WTC11 (cell line): Measurements from ENCODE around the gene NDC1.

Experiments used
- AR ChIP-seq: fragments of 250-450 bp; sonication (Bioruptor Pico); IDR thresholded peaks from 2 replicates; pipeline ENCODE4 v1.9.0; 2021; ENCODE audit warnings: mild to moderate bottlenecking
- ARID4B ChIP-seq: sonication (generic); formaldehyde crosslinking; IDR thresholded peaks from 2 replicates; pipeline ENCODE4 v1.8.0; 2023; ENCODE audit warnings: missing genetic modification reagents, mild to moderate bottlenecking, borderline replicate concordance
- E2F1 ChIP-seq: sonication (generic); formaldehyde crosslinking; IDR thresholded peaks from 2 replicates; pipeline ENCODE4 v1.8.0; 2022; ENCODE audit warnings: mild to moderate bottlenecking, missing genetic modification reagents
- ELF4 ChIP-seq: sonication (generic); formaldehyde crosslinking; IDR thresholded peaks from 2 replicates; pipeline ENCODE4 v1.8.1; 2022; ENCODE audit warnings: low read depth, mild to moderate bottlenecking, moderate library complexity, missing genetic modification reagents
- FOXP1 ChIP-seq: sonication (generic); formaldehyde crosslinking; IDR thresholded peaks from 2 replicates; pipeline ENCODE4 v1.8.0; 2022; ENCODE audit warnings: missing genetic modification reagents, mild to moderate bottlenecking, moderate library complexity, borderline replicate concordance
- HMGA2 ChIP-seq: fragments of 250-450 bp; sonication (Bioruptor Pico); IDR thresholded peaks from 2 replicates; pipeline ENCODE4 v1.4.0; 2021; ENCODE audit warnings: mild to moderate bottlenecking, moderate library complexity
- MXD4 ChIP-seq: fragments of 250-450 bp; sonication (Bioruptor Pico); IDR thresholded peaks from 2 replicates; pipeline ENCODE4 v1.8.0; 2021; ENCODE audit warnings: mild to moderate bottlenecking, moderate library complexity, borderline replicate concordance
- PREB ChIP-seq: sonication (generic); formaldehyde crosslinking; IDR thresholded peaks from 2 replicates; pipeline ENCODE4 v1.8.1; 2022; ENCODE audit warnings: mild to moderate bottlenecking, missing genetic modification reagents, moderate library complexity, borderline replicate concordance
- SP1 ChIP-seq: sonication (generic); formaldehyde crosslinking; conservative IDR thresholded peaks from 2 replicates; pipeline ENCODE4 v1.8.1; 2022; ENCODE audit warnings: missing genetic modification reagents
- TEAD4 ChIP-seq: sonication (generic); formaldehyde crosslinking; IDR thresholded peaks from 2 replicates; pipeline ENCODE4 v1.8.0; 2022; ENCODE audit warnings: mild to moderate bottlenecking, missing genetic modification reagents
- ZNF121 ChIP-seq: sonication (generic); formaldehyde crosslinking; IDR thresholded peaks from 2 replicates; pipeline ENCODE4 v1.8.0; 2023; ENCODE audit warnings: missing genetic modification reagents
- TF ChIP-seq, protein P1 (sequence below): fragments of 200-600 bp; IDR thresholded peaks from 2 replicates; pipeline ENCODE4 v1.8.0; 2022; ENCODE audit warnings: antibody characterized with exemption

DNA sequence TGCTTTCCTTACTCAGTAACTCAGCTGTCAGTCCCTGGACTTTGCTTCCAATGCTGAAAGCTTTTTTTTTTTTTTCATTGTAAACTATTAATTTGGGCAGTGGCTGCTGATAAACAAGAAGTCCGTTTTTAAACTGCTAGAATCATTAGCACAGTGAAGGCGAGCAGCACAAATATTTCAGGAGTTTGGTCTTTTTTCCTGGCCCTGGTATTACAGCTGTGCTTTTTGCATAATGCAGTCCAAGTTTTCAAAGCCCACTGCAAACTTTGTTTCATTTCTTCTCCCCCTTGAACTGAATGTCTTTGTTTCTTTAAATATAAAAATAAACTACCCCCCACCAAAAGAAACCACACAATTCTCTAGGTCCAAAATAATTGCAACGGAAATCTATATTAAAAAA is 105.7 kb downstream of the NDC1 start:
- TF ChIP-seq, protein P1, sequence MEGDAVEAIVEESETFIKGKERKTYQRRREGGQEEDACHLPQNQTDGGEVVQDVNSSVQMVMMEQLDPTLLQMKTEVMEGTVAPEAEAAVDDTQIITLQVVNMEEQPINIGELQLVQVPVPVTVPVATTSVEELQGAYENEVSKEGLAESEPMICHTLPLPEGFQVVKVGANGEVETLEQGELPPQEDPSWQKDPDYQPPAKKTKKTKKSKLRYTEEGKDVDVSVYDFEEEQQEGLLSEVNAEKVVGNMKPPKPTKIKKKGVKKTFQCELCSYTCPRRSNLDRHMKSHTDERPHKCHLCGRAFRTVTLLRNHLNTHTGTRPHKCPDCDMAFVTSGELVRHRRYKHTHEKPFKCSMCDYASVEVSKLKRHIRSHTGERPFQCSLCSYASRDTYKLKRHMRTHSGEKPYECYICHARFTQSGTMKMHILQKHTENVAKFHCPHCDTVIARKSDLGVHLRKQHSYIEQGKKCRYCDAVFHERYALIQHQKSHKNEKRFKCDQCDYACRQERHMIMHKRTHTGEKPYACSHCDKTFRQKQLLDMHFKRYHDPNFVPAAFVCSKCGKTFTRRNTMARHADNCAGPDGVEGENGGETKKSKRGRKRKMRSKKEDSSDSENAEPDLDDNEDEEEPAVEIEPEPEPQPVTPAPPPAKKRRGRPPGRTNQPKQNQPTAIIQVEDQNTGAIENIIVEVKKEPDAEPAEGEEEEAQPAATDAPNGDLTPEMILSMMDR: no peak
- TF ChIP-seq AR: no peak
- no peak for TF ChIP-seq HMGA2 (CRISPR knock-in tag)
- no peak for TF ChIP-seq ZNF121 (CRISPR knock-in tag)
- no peak for TF ChIP-seq PREB (CRISPR knock-in tag)
- TF ChIP-seq E2F1: no peak
- no peak for TF ChIP-seq MXD4
- no peak for TF ChIP-seq ARID4B (CRISPR knock-in tag)
- no peak for TF ChIP-seq FOXP1 (CRISPR knock-in tag)
- no peak for TF ChIP-seq TEAD4 (CRISPR knock-in tag)
- TF ChIP-seq SP1: no peak
- no peak for TF ChIP-seq ELF4 (CRISPR knock-in tag)
